ENCODE results near the gene TSN.
"Not testable (repeated sequence)": the region's sequence is repeated elsewhere in the genome, so short reads cannot be mapped to it uniquely, and the experiment has no call there.

Gene TSN

GRCh38 chr2:121731366-121731765, 24.1 kb upstream of the TSN start:
- TF ChIP-seq CTCF (IDR thresholded peaks at IDR 0.05; ENCODE audit: borderline replicate concordance, insufficient read depth, low read depth, low read length) = no peak
- no peak overlapping the region for H3K4me3 ChIP-seq (ENCODE audit: low read depth, low read length)

GRCh38 chr2:121734544-121734943, 20.9 kb upstream of the TSN start:
- H3K4me3 ChIP-seq (ENCODE audit: low read depth, low read length) = not testable (repeated sequence)

GRCh38 chr2:121735518-121736074, 19.9 kb upstream of the TSN start:
- TF ChIP-seq CTCF (IDR thresholded peaks at IDR 0.05; ENCODE audit: borderline replicate concordance, insufficient read depth, low read depth, low read length) = no peak
- H3K4me3 ChIP-seq (ENCODE audit: low read depth, low read length) = peak overlapping the region; percentile 98

- TF ChIP-seq CTCF (IDR thresholded peaks at IDR 0.05; ENCODE audit: borderline replicate concordance, insufficient read depth, low read depth, low read length) = no peak
- peak overlapping the region; percentile 98 for H3K4me3 ChIP-seq (ENCODE audit: low read depth, low read length)
Observed at GRCh38 chr2:121736140-121736461, 19.4 kb upstream of the TSN start.

- TF ChIP-seq CTCF (IDR thresholded peaks at IDR 0.05; ENCODE audit: borderline replicate concordance, insufficient read depth, low read depth, low read length) = no peak
- peak within 1 kb of the TSS; percentile 98 for H3K4me3 ChIP-seq (ENCODE audit: low read depth, low read length)
Observed at GRCh38 chr2:121736462-121737336, 18.8 kb upstream of the TSN start, which contains the start of gene NIFK. Gene NIFK (minus strand): TSS chr2:121736875. CDS start chr2:121736850, 25 bp downstream.

GRCh38 chr2:121740973-121741372, 14.5 kb upstream of the TSN start:
- no peak for TF ChIP-seq CTCF (IDR thresholded peaks at IDR 0.05; ENCODE audit: borderline replicate concordance, insufficient read depth, low read depth, low read length)
- H3K4me3 ChIP-seq (ENCODE audit: low read depth, low read length) = no peak overlapping the region

- H3K4me3 ChIP-seq (ENCODE audit: low read depth, low read length) = no peak overlapping the region
- no peak for TF ChIP-seq CTCF (IDR thresholded peaks at IDR 0.05; ENCODE audit: borderline replicate concordance, insufficient read depth, low read depth, low read length)
Observed at GRCh38 chr2:121741450-121741849, 14.0 kb upstream of the TSN start.

Data from GM12875 (cell line).